CD4-positive, alpha-beta T cell treated with Interleukin-12 subunit alpha and Interleukin-12 subunit beta, for 1 hour (primary cell): ENCODE data around the gene MXRA7.
"Not testable (repeated sequence)": the region's sequence is repeated elsewhere in the genome, so short reads cannot be mapped to it uniquely, and the experiment has no call there.

Experiments
- DNase-seq: peaks from one replicate; pipeline ENCODE4 v3.0.0-alpha.2; 2020

Gene MXRA7

DNA sequence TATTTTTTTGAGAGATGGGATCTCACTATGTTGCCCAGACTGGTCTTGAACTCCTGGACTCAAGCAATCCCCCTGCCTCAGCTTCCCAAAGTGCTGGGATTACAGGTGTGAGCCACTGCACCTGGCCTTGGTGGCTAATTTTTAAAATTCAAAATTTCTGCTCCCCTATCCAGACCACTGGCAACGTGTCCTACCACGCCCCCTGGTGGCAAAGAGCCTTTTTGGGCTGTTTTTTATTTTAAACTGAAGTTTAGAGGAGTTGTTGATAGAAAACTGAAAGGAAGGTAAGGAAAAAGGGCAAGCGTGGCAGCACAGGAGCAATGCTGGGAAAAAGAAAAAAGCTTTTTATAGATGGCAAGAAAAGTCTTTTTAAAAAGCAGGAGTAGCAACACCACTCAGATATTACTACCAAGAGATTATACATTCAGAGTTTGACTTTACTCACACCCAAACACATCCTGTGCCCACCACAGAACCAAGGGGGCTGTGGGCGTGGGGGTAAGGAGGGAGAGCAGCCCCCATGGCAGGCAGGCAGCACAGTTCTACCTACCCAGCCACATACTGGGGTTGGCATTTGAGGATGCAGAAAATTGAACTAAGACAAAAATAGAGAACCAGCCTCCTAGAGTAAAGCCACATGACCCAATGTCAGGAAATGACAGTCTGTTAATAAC is 4.2 kb upstream of the MXRA7 start:
- DNase-seq = peak; percentile 78

DNA sequence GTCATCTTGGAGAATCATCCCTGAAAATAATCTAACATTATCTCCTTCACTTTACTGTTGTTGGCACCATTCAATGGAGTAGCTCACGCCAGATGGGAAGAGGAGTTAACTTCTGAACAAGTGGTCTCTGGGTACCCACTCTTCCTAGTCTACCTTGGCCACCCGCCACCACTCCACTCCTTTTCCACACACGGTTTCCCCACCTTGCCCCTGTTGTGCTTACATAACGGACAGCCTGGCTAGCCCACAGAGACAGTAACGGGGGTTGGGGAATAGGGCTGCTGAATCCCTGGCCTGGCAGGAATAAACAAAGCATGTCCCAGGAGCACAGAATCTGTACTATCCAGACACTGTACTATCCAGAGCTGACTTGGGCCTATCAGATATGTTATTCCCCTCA is 3.6 kb upstream of the MXRA7 start:
- no peak for DNase-seq

DNA sequence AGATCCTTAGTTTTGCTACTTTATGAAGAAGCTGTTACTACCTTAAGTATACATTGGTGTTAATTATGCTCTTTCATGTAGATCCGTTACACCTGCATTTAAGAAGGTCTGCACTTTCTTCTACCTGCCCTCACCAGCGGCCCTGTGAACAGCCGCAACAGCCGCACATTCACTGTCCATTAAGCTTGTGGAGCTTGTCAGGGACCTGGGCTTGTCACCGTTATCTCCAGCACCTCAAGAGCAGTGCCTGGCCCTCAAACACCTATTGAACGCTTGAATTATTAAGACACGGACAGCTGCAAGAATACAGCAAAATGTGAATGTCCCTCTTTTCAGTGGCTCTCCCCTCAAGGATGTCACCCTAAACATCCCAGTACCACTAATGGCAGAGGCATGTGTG is 3.0 kb upstream of the MXRA7 start:
- DNase-seq = no peak

DNA sequence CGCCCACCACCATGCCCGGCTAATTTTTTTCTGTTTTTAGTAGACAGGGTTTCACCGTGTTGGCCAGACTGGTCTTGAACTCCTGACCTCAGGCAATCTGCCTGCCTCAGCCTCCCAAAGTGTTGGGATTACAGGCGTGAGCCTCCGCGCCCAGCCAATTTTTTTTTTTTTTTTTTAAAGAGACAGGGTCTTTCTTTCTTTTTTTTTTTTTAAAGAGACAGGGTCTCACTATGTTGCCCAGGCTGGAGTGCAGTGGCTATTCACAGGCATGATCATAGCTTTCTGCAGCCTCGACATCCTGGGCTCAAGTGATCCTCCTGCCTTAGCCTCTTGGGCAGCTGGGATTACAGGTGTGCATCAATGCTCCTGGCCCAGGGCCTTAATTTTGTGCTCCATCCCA is 1.6 kb upstream of the MXRA7 start:
- DNase-seq = not testable (repeated sequence)

DNA sequence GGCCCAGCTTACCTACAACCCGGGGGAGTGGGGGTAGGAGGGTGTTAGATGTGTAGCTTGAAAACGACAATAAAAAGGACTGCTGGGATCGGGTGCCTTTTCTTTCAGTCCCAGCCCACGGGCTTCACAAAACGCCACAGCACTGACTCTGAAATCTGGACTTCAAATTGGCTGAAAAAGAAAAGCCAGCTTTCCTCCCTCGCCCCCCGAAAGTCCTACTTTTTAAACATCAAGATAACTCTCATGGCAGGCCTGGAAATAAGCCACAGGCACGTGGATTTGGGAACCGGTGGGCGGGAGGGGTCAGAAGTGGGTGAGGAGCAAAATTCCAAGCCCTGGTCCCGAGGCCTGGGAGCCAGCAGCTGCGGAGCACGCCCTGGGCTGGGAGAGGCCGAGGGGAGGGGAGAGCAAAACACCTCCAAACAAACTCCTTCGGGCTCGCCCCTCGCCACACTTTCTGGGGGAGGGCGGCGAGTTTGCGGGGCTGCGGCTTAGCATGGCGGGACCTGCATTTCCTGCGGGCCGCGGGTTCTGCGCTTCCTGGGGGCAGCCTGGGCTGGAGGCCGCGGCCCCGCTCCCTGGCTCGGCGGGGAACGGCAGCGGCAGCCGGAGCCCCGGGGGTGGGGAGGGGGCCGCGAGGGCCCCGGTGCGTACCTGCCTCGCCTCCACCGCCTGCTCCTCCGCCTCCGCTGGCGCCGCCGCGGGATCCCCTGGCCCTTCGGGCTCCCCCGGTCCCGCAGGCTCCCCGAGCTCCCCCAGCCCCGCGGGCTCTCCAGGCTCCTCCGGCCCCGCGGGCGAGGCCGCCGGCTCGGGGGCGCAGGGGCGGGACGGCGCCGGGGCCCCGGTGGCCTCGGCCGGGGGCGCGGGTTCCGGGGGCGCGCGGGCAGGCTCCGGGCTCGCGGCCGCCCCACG is 558 bp downstream of the MXRA7 start:
- DNase-seq = not testable (repeated sequence)

DNA sequence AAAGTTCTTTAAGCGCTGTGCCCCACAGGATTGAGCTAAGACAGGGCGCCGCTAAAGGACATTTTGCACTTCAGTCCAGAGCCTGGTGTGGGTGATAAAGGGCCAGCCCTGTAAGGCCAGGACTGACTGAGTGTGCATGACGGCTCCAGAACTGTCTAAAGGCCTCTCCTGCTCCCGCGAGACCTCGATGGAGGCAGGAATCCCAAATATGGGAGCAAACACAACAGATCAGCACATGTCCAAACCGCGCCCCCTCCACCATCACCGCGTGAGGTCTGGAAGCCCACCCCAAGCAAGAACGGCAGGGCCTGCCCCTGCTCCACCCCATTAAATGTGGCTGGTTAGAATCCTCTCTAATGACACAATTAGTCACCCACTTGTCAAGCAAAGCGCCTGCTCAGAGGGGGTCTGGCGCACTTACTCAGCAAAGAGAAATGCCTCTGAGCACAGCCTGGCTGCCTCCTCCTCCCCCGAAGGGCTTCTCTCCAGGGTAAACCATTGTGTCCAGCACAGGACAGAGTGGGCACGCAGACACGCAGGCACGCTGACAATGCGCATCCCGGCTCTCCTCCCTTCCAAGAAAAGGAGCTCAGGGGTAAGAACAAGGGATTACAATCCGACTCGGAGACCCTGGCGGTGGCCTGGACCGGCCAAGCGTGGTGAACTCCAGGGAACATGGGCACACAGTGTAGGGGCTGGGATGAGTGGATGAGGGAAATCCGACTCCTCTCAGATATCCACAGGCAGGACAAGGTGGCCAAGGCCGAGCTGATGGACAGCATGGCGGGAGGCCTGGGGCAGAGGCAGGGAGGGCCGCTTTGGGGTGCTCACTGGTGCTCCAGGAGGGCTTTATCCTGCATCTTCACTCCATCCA is 1.5 kb downstream of the MXRA7 start:
- no peak for DNase-seq

DNA sequence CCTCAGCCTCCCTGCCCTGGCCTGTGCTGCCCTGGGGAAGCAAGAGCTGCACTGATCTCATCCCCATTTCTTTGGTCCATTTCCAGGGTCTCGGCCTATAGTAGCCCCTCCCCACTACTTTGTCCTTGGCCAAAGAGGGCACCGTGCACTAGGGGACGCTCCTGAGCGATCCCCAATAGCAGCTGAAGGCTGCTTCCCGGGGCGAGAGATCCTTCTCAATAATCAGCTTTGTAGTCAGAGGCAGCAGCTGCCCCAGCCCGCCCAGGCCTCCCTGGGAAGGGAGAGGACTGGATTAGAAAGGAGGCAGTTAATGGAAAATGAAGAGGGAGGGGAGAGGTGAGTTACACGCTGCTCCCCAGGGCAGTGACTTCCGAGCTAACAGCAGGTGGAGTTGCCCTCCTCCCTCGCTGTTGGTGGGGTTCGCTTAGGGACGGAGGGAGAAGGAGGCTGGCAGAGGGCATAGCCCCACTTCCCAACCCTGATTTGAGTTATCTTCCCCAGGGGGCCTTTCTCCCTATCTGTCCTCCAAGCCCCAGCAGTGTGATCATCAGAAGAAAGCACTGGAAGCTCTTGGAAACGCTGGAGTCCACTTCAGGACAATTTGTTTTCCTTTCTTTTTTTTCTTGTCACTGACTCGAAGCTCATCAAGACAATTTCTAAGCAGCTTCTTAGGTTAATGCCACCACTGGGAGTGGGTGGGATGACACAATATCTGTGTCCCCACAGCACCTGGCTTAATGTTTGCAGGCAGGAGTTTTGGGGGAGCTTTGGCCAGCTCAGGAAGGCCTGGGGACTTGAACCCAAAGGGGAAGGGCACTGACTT is 2.6 kb downstream of the MXRA7 start:
- no peak for DNase-seq

DNA sequence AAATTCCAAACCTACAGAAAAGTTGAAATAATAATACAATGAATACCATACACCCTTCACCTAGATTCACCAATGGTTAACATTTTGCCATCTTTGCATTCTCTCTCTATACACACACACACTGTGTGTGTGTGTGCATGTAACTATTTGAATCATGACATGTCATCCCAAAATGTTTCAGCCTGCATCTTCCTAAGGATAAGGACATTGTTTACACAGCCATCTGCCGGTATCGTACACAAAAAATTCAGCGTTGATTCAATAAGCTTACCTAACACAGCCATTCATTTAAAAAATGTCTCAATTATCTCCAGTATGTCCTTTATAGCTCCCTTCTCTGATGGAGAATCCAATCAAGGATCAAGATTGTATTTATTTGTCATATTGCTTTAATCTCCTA is 3.9 kb downstream of the MXRA7 start:
- no peak for DNase-seq

DNA sequence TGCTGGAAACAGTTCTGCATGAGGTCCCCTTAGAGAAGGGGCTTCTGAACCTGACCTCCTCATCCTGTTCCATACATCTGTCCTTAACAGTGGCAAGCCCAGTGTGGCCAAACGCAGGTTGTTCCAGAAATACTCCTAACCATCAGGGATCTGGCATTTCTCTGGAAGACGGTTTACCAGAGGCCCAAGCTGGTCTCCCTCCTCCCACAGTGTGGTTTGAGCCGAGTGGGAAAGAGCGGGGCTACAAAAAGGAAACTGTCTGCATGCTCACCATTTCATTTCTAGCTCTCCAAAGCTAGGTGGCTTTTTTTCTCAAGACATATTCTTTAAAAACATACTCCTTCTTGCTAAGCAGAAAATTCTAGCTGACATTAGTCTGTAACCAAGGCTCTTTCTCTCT is 6.0 kb downstream of the MXRA7 start:
- DNase-seq = no peak

DNA sequence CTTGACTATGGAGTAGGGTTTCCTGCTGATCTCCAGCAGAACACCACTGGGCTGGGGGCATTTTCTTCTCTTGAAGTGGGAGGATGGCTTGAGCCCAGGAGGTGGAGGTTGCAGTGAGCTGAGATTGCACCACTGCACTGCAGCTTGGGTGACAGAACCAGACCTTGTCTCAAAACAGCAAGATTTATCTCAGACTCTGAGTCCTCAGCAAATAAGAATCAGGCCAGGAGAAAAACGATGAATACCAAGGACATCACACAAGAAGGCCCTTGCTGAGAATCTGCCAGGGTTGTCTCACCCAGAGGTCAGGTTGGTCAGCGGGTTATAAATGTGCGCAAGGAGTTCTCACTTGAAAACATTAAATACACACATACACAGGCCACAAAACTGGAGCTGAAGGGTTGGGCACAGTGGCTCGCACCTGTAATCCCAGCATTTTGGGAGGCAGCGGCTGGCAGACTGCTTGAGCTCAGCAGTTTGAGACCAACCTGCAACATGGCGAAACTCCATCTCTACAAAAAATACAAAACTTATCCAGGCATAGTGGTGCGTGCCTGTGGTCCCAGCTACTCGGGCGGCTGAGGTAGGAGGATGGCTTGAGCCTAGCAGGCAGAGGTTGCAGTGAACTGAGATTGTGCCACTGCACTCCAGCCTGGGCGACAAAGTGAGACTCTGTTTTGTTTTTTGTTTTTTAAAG is 7.7 kb downstream of the MXRA7 start:
- no peak for DNase-seq

DNA sequence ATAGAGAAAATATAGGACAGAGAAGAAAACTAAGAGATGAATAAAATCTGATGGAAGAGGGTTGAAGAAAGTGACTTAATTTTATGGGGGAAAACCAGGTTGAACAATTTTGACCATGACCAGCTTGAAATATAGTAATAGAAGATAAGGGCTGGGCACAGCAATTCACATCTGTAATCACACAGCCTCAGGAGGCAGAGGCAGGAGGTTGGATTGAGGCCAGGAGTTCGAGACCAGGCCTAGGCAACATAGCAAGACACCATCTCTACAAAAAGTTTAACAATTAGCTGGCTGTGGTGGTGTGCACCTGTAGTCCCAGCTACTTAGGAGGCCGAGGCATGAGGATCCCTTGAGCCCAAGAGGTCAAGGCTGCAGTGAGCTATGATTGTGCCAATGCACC is 8.7 kb downstream of the MXRA7 start:
- no peak for DNase-seq

DNA sequence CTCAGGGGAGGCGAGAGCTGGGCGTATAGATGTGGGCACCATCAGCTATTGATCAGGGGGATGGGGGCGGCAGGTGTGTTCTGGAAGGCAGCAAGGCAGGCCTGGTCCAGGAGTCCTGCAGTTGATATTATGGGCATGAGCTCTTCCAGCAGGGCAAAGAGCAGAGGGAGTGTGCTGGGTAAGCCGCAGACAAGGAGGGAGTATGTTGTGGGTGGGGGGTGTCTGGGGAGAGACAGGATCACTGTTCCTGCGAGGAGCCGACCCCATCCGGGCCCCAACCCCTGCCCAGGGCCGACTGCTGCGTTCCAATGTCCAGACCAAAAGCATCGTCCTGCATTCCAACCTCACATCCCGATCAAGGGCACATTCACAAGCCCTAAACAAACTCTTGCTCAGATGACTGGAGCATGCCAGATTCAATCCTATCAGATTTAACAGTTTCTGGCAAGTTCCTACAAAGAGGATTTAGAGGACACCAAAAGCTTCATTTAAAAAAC is 9.2 kb downstream of the MXRA7 start:
- DNase-seq = no peak

DNA sequence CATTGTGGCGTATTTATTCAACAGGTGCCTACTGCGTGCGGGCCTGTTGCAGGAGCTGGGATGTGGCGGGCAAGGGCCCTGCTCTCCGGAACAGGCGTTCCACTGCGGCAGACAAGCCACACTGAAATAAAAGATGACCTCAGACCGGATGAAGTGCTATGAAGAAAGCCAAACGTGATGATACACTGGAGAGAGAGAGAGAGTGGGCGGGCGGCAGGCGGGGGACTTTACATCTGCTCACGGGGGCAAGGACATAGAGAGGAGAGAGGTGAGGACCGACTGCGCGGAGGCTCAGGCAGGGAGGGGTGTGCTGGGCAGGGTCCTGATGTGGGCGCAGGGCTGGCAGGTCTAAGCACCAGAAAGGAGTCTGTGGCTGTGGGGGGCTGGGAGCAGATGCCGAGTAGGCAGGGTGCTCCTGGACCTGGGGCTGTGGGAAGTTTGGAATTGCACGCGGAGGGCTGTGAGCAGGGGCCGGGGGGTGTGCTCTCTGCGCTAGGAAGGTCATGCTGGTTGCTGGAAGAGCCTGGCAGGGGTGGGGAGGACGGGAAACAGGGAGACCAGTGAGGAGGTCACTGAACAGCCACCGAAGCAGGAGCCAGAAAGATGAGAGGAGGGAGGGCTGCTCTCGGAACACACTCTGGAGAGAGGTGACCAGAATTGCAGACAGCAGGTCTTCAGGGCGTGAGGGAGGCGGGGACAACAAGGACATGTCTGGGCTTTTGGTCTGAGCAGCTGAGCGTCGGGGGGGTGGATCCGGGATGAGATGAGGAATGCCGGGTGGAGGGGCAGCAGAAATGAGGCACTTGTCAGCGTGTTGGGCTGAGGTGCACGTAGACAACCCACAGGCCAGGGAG is 9.9 kb downstream of the MXRA7 start:
- peak; percentile 44 for DNase-seq

DNA sequence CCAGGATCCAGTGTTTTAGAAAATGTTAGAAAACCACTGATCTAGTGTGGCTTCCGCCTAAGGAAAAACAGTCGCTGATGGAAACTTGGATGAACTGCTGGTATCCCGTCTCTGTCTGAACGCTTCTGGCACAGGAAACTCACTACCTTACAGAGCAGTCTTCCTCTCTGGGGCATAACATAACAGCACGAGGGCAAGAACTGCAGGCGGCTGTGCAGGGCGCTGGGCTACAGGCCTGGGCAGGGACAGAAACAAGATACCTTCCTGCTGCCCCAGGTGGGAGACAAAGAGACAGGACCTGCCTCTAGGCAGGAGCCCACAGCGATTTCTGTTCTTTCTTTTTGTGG is 10.5 kb downstream of the MXRA7 start:
- no peak for DNase-seq

DNA sequence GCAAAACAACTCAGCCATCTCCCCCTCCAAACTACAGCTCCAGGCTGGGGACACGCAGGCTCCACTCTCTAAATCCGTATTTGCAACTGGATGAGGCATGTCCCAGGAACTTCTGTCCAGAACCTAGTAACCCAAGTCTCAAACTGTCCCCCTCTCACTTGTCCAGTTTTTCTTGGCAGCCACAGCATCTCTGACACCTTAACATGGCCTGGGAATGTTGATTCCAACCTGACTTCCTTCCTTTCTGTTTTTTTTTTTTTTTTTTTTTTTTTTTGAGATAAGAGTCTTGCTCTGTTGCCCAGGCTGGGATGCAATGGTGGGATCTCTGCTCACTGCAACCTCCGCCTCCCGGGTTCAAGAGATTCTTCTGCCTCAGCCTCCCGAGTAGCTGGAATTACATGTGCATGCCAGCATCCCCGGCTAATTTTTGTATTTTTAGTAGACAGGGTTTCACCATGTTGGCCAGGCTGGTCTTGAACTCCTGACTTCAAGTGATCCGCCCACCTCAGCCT is 12.2 kb downstream of the MXRA7 start:
- DNase-seq = not testable (repeated sequence)

DNA sequence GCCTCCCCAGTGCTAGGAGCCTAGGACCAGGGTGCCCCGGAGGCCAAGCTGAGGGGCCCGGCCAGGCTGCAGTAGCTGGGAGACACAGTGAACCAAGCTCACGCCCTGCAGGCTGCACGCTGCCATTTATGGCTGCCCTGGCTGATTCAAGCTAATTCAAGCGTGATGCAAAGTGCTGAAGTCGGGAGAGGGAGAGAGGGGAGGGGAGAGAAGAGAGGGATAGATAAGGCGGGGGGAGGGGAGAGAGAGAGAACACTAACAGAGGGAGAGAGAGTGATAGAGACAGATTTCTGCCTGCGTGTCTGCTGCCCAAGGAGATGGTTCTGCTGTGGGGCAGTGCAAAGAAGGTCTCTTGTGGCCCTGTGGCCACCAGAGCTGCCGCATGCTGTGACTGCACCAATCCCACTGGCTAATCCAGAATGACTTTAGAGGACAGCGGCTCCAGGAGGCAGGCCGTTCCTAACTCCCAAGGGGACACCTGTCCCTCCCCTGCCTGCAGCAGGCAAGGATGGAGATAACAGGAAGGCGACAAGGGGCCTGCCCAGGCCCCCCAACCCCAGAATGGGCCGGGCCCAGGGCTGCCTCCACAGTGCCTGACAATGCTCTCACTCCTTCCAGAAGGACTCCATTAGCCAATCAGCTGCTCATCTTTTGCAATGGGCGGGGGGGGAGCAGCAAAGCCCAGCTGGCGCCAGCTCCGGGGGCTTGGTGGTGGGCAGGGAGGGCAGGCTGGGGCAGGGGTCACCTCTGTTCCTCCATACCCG is 12.9 kb downstream of the MXRA7 start:
- DNase-seq = no peak

DNA sequence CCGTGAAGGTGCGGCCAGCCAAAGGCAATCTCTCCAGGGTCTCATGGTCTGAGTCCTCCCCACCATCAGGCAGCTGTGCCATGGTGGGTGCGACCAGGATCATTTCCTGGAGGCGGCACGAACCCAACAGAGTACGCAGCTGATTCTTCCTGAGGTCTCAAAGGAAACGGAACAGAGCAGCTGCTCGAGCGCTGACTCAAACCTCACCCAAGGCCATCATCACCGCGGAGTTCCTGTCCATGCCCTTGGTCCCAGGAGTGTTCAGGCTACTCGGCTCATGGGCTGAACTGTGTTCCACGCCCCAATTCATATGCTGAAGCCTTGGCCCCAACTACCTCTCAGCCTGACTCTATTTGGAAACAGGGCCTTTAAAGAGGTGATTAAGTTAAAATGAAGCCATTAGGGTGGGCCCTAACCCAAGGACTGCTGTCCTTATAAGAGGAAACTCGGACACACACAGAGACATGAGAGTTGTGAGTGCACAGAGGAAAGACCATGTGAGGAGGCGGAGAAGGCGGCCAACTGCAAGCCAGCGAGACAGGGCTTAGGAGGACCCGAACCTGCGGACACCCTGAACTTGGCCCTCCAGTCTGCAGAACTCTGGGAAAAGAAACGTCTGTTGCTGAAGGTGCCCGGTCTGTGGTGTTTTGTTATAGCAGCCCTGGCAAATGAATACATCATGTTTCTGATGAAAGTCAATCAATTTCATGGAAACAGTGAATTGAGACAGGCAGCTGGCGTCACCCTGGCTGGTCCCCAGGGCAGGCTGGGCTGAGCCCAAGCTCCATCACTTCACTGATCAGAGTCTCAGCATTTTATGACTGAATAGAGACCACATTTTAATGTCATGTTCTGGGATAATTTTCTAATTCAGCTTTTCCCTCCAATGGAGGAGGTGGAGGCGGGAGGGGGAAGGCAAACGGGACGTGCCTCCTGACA is 13.7 kb downstream of the MXRA7 start:
- no peak for DNase-seq

DNA sequence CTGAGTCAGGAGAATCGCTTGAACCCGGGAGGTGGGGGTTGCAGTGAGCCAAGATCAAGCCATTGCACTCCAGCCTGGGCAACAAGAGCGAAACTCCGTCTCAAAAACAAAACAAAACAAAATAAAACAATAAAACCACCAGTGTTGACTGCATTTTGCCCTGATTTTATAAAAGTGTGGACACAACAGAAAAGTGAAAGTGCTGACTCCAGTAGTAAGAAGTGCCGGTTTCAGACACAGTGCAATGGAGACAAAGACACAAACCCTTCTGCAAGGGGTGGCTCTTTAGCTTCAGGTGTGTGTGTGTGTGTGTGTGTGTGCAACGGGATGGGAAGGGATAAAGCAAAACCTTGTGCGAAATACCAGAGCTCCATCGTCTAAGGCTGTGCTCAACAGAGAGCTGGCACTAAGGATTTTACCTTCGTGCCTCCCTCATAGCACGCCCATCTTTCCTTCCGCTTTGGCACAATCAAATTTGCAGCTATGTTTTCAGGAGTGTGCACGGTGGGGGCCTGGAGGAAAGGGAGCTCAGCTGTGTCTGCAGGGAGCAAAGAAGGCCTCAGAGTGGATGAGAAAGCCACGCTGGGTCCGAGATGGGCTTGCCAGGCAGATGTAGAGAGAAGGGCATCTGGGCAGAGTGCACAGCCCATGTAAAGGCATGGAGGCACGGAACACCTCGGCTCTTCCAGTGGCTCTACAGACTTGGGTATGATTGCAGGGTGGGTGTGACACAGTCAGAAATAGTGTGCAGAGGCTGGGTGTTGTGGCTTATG is 15.5 kb downstream of the MXRA7 start:
- no peak for DNase-seq
